RPMI8226 (cell line): ENCODE measurements around the gene CCNJL.

Experiments
- DNase-seq: peaks from one replicate; pipeline ENCODE4 v3.0.0-alpha.2; 2015

CCNJL gene

GRCh38 chr5:160211352-160211751 lies 101.0 kb downstream of the CCNJL start:
- no peak for DNase-seq

- no peak for DNase-seq
These were observed 101.8 kb downstream of the CCNJL start for GRCh38 chr5:160210606-160211005.

GRCh38 chr5:160209917-160210316 lies 102.4 kb downstream of the CCNJL start:
- DNase-seq = no peak

GRCh38 chr5:160207061-160207460 lies 105.3 kb downstream of the CCNJL start:
- no peak for DNase-seq
